Ecto neural progenitor cell (in vitro differentiated cells): ENCODE measurements around the gene ECI2.
A peak's percentile ranks its signal among the peaks of the same experiment; 100 is the strongest.

ENCODE experiments used
- DNase-seq: peaks from one replicate; pipeline ENCODE4 v3.0.0-alpha.2; 2018; ENCODE audit warnings: low spot score

Gene ECI2, protein sequence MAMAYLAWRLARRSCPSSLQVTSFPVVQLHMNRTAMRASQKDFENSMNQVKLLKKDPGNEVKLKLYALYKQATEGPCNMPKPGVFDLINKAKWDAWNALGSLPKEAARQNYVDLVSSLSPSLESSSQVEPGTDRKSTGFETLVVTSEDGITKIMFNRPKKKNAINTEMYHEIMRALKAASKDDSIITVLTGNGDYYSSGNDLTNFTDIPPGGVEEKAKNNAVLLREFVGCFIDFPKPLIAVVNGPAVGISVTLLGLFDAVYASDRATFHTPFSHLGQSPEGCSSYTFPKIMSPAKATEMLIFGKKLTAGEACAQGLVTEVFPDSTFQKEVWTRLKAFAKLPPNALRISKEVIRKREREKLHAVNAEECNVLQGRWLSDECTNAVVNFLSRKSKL

GRCh38 chr6:4134841-4135664 lies at the start of gene ECI2:
Gene ECI2, minus strand, starts transcription at chr6:4135575. Its CDS starts 15 bp downstream, at chr6:4135560.
- no peak for DNase-seq

DNA sequence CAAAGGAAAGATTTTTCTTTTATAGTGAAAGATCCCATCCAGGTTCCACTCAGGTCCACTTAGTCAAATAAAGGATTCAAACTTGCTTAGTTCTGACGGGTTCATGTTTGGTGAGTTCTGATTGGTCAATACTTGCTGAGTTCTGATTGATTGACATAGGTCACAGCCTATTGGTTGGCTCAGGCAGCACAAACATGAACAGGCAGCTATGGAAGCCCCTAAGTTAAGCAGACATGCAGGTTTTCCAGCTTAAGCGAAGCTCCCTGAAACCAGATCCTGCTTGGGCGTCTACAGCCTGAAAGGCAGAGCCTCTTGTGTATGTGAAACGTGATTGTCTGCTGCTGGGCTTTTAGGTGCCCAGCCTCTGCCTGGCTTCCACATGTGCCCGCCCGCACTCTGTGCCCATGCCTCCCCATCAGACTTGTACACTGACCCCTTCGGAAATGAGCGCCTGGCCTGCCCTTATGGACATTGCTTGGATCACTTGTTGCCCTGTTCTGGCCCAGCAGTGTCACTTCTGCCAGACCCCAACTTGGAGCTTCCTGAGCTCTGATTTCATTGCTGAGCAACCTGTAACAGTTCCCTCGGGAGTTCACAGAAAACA lies 45.4 kb upstream of the ECI2 start:
- DNase-seq: no peak

DNA sequence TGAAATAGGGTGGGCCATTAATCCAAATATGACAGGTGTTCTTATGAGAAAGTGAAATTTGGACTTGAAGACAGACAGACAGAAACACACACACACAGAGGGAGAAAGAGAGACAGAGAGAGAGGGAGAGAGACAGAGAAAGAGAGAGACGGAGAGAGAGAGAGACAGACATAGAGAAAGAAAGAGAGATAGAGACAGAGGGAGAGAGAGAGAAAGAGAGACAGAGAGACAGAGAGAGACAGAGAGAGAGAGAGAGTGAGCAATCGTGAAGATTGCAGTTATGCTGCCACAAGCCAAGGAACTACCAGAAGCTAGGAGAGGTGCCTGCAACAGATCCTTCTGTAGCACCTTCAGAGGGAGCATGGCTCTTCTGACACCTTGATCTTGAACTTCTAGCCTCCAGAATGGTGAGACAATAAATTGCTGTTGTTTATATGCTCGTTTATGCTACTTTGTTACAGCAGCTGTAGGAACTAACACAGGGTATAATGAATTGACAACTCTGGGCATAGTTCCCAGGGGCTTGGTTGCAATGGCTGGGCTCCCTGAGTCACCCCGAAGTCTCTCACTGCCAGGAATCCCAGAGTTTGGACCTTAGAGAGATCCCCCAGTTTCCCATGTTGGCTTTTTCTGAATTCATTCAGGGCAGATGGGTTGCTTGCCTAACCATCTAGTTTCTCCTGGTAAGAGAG lies 44.7 kb upstream of the ECI2 start:
- DNase-seq: no peak

DNA sequence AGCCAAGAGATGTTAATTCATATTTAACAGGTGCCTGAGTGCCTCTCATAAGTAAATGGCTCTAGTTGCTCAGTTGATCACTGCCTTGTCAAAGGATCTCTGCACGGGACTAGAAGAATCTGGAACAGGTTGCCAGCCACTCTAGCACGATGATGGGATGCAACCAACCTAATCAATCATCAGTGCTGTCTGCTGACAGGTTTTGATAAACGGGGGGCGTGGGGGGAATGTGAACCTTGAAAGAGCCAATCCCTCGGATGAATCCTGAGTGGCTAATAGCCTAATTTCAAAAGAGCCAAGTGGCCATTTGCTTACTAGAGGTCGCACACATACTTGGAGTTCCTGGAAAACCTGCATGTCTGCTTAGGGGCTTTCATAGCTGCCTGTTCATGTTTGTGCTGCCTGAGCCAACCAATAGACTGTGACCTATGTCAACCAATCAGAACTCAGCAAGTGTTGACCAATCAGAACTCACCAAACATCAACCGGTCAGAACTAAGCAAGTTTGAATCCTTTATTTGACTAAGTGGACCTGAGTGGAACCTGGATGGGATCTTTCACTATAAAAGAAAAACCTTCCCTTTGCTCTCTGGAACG lies 43.5 kb upstream of the ECI2 start:
- no peak for DNase-seq

DNA sequence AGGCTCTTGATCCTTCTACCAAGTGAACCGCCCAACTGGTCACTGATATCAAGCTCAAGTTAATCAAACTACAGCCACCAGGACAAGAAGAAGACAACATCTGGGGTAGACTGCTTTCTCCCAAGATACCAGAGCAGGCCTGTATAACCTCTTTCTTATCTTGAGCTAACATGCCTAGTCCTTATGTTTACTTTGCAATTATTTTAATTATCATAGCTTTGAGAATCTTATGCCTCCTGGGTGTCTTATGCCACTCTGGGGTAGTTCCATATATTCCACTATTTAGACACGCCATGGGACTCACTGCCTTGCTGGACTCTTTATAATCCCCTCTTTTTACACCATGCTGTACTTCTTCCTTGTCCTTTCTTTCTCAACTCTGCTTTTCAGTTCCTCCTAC lies 41.5 kb upstream of the ECI2 start:
- DNase-seq: no peak

- DNase-seq: no peak
Observed at GRCh38 chr6:4174042-4174441, 38.7 kb upstream of the ECI2 start.

DNA sequence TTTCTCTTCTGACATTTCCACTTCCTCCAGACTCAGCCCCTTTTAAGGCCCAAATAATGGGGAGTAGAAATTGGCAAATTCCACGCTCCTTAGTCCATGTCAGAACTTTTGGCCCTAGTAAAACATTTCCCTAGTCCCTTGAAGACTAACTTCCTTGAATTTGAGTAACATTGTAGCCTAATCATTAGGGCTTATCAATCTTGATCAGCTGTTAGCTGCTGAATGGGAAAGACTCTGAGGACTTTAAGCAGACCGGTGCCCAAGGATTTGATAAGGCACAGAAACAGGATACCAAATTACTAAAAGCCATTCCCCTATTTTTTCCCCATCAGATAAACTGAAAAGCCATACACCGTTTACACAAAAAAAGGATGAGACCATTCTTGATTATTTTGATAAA lies 37.0 kb upstream of the ECI2 start:
- DNase-seq: no peak

DNA sequence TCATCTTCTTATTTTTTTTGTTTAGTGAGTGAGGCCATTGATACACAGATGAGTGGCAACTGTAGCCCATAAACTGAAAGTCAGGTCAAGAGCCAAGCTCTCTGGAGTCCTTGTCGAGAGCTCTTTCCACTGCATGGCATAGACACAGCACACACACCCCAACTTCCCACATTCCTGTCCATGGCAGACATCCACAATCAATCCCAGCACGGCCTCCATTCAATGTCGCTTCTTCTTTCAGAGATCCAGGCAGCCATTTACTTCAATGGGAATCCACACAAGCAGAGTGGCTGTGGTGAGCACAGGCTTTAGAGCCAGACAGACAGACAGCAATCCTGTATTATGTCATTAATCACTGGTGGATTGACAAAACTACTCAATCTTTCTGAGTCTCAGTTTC lies 34.9 kb upstream of the ECI2 start:
- DNase-seq: no peak

GRCh38 chr6:4169028-4169789 lies 33.8 kb upstream of the ECI2 start:
- DNase-seq: no peak

- DNase-seq: no peak
Observed at GRCh38 chr6:4167833-4168232, 32.5 kb upstream of the ECI2 start.

DNA sequence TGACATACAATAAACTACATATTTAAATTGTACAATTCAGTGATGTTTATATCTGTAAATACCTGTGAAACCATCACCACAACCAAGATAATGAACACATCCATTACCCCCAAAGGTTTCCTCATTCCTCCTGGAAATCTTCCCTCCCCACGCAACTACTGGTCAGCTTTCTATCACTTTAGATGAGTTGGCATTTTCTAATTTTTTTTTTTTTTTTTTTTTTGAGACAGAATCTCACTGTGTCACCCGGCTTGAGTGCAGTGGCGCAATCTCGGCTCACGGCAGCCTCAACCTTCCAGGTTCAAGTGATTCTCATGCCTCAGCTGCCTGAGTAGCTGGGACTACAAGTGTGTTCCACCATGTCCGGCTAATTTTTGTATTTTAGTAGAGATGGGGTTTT lies 31.7 kb upstream of the ECI2 start:
- no peak for DNase-seq

DNA sequence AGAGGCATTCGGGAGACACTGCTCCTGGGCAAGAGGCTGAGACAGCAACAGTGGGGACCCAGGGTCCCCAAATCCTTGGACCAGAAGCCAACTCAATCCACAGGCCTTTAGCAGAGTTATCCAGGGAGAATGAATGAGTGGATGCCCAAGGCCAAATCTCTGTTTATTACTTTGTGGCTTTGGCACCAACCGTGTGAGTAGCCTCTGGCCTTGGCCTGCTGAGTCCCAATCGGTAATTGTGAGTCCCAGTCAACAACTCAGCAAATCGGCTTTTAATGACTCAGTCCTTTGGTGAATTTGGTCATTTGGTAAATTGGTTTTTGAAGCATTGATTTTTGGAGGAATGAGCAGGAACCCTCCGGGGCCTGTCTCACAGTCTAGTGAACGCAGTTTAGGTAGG lies 29.1 kb upstream of the ECI2 start:
- DNase-seq: no peak

DNA sequence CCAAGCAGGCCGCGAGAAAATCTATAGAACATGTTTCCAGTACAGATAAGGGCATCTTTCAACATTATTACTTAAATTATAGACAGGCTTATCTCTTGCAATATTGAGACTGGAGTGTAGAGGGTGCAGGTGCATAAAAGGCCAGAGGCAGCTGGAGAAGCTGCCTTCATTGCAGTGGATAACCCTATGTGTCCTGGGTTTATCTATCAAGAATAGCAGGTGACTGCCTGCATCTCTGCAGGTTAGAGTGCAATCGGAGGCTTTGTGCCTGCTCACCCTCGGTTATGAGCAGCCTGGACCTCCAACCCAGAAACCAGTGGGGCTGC lies 28.7 kb upstream of the ECI2 start:
- DNase-seq: no peak

- DNase-seq: no peak
Observed at GRCh38 chr6:4163408-4164116, 28.2 kb upstream of the ECI2 start.

GRCh38 chr6:4162370-4162769 lies 27.0 kb upstream of the ECI2 start:
- DNase-seq: no peak

GRCh38 chr6:4159491-4159890 lies 24.1 kb upstream of the ECI2 start:
- no peak for DNase-seq

DNA sequence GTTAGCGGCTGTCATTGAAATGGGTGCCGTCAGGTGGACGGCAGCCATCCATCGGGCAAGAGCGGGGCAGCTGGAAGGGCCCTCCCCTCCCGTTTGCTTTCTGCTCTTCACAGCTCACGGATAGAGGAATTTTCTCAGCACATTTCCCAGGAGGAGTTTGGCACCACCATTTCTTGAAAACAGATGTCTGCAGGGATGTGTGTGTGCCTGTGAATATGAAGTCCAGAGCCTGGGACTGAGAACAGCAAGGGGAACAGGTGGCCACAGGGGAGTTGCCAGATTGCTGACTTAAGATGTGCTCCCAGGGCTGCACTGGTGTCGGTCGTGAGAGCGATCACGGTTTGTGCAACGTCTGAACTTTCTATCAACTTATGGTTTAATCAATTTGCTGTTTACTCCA lies 22.1 kb upstream of the ECI2 start:
- DNase-seq: no peak

GRCh38 chr6:4155848-4156466 lies 20.6 kb upstream of the ECI2 start:
- peak; percentile 76 for DNase-seq

- no peak for DNase-seq
Observed at GRCh38 chr6:4153514-4153985, 18.2 kb upstream of the ECI2 start.

GRCh38 chr6:4145083-4145482 lies 9.7 kb upstream of the ECI2 start:
- DNase-seq: no peak
